VCaP (cell line): ENCODE results near the gene HBB.
"Not testable (repeated sequence)": the region's sequence is repeated elsewhere in the genome, so short reads cannot be mapped to it uniquely, and the experiment has no call there.

ENCODE experiments used
- H3K27ac ChIP-seq: fragments of 450-650 bp; 2 replicates; pipeline ENCODE4 v1.5.1; 2017
- TF ChIP-seq, protein P1 (sequence below): fragments of 450-650 bp; conservative IDR thresholded peaks from 2 replicates; pipeline ENCODE4 v1.5.1; 2017; ENCODE audit warnings: mild to moderate bottlenecking, moderate library complexity

The HBB gene

DNA sequence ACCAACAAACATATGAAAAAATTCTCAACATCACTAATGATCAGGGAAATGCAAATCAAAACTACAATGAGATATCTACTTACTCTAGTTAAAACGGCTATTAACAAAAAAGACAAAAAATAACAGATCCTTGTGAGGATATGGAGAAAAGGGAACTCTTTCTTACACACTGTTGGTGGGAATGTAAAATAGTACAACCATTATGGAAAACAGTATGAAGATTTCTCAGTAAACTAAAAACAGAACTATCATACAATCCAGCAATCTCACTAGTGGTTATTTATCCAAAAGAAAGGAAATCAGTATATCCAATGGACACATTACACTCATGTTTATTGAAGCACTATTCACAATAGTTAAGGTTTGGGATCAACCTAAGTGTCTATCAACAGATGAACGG, 39.0 kb upstream of the HBB start:
- no peak overlapping the region for H3K27ac ChIP-seq
- TF ChIP-seq, protein P1, sequence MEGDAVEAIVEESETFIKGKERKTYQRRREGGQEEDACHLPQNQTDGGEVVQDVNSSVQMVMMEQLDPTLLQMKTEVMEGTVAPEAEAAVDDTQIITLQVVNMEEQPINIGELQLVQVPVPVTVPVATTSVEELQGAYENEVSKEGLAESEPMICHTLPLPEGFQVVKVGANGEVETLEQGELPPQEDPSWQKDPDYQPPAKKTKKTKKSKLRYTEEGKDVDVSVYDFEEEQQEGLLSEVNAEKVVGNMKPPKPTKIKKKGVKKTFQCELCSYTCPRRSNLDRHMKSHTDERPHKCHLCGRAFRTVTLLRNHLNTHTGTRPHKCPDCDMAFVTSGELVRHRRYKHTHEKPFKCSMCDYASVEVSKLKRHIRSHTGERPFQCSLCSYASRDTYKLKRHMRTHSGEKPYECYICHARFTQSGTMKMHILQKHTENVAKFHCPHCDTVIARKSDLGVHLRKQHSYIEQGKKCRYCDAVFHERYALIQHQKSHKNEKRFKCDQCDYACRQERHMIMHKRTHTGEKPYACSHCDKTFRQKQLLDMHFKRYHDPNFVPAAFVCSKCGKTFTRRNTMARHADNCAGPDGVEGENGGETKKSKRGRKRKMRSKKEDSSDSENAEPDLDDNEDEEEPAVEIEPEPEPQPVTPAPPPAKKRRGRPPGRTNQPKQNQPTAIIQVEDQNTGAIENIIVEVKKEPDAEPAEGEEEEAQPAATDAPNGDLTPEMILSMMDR = no peak

DNA sequence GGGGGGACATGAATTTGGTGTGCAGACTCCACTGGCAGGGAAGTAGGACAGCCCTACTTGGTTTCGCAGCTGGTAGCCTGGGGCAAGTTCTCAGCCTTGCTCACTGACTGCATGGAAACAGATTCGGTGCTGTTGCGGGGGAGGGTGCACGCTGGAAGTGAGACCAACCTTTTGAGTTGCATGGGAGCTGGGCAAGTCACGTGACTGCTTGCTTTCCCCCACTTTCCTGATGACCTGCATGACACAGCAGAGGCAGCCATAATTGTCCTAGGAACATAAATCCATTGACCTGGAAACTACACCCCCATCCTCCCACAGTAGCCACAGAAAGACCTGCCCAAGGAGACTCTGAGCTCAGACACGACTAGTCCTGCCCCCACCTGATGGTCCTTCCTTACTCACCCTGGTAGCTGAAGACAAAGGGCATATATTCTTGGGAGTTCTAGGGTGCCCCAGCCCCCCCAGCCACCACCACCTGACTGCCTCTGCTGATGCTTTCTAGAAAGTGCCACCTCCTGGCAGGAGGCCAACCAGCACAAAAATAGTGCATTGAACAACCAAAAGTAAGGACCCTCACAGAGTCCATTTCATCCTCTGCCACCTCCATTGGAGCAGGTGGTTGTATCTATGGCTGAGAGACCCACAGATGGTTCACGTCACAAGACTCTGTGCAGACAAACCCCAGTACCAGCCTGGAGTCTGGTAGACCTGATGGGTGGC, 31.8 kb upstream of the HBB start:
- H3K27ac ChIP-seq = no peak overlapping the region
- TF ChIP-seq, protein P1 = no peak

DNA sequence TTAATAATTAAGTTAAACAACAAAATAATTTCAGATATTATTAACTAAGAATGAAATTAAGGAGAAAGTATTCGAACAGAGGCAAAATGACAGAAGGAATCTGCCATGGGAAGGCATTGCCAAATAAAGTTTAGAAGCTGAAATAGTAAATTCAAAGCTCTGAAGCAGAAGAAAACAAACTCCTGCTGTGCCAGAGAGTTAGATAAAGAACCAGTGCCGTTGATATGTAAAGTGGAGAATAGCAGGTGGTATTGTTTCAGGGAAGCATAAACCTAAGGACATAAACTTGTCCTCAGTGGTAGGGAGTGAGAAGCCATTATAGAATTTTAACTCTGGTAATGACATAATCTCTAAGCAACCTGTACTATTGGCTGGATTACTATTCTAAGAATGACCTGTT, 30.4 kb upstream of the HBB start:
- no peak overlapping the region for H3K27ac ChIP-seq
- TF ChIP-seq, protein P1 = no peak

DNA sequence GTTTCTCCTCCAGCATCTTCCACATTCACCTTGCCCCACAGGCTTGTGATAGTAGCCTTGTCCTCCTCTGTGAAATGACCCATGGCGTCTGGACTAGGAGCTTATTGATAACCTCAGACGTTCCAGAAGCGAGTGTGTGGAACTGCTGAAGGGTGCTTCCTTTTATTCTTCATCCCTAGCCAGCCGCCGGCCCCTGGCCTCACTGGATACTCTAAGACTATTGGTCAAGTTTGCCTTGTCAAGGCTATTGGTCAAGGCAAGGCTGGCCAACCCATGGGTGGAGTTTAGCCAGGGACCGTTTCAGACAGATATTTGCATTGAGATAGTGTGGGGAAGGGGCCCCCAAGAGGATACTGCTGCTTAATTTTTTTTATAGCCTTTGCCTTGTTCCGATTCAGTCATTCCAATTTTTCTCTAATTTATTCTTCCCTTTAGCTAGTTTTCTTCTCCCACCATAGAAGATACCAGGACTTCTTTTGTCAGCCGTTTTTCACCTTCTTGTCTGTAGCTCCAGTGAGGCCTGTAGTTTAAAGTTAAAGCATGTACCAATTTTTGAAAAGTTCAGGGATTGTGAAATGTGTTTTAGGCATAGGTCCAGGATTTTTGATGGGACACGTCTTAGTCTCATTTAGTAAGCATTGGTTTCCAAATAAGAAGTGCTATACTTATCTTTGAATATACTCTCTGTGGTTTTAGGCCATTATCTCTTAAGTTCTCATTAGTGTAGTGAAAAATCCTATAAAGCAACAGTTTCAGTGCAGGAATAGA, 28.0 kb upstream of the HBB start, which contains the start of gene HBG2:
Gene HBG2, minus strand, starts transcription at position 136 of the 768 bp plus-strand sequence. Its CDS starts 53 bp downstream, at position 83.
- not testable (repeated sequence) for H3K27ac ChIP-seq

DNA sequence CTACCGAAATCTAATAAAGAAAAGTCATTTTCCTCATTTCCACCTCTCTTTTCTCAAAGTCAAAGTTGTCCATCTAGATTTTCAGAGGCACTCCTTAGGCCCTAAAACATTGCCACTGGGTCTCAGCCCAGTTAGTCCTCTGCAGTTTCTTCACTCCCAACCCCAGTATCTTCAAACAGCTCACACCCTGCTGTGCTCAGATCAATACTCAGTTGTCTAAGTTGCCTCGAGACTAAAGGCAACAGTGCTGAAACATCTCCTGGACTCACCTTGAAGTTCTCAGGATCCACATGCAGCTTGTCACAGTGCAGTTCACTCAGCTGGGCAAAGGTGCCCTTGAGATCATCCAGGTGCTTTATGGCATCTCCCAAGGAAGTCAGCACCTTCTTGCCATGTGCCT, 27.2 kb upstream of the HBB start:
- not testable (repeated sequence) for H3K27ac ChIP-seq

DNA sequence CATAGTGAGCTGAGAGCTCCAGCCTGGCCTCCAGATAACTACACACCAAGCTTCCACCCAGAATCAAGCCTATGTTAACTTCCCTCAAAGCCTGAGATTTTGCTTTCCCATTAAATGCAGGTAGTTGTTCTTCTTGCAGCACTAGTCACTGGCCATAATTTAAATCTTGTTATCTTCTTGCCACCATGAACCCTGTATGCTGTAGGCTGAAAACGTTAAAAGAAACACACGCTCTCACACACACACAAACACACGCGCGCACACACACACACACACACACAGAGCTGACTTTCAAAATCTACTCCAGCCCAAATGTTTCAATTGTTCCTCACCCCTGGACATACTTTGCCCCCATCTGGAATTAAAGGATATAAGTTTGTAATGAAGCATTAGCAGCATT, 26.6 kb upstream of the HBB start:
- H3K27ac ChIP-seq = not testable (repeated sequence)

DNA sequence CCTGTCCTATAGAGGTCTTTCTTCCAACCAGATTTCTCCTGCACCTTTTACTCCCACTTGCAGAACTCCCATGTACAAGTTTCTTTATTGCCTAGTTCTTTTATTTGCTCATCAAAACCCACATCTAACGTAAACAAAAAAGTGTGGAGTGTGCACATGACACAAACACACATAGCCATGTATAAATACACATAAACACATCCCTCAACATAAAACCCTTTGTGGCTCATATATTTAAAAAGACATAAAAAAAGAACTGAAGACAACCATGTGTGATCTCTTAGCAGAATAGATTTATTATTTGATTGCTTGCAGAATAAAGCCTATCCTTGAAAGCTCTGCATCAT, 26.0 kb upstream of the HBB start:
- TF ChIP-seq, protein P1 = no peak
- no peak overlapping the region for H3K27ac ChIP-seq

DNA sequence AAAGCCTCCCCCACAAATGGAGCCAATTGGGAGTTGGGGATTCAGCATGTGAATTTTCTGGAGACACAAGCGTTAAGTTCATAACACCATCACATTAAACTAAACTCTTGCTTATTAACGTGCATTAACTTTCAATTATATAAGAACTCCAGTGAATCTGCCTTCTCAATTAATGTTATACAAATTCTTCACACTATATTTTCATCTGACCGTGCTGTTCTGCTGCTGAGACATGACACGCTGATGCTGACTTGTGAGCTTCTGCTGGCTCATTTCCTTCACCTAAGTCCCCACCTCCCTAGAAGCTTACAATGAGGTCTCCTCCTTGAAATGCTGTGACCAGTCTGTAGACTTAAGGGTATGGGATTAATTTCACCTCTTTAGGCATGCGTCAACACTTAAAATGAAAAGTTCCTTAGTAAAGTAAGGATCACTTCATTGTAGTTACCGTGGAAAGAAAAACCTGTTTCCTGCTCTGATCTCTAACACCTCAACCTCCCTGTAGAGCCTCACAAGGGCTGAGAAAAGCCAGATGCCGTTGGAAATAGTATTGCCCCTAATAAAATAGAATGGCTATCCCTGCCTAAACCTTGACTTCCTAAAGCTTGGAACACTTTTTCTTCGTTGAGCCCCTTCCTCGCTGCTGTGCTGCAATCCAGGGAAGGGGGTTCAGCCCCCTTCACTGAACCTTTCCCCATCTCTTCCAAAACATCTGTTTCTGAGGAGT, 25.5 kb upstream of the HBB start:
- no peak overlapping the region for H3K27ac ChIP-seq
- TF ChIP-seq, protein P1 = no peak

DNA sequence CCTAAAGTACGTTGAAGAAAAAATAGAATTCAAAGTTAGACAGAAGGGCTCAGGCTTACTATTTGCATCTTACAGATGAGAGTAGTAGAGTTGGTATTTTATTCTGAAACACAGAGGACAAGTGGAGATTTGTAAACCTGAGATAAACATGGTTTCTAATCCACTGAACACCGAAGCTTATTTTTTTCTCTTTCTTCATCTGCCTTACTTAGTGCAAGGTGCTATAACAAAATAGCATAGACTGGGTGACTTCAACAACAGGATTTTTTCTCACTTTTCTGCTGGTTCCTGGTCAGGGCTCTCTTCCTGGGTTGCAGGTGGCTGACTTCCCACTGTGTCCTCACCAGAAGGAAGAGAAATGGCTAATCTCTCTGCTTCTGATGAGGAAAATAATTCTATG, 24.9 kb upstream of the HBB start:
- TF ChIP-seq, protein P1 = no peak
- no peak overlapping the region for H3K27ac ChIP-seq
